ENCODE results near the gene TFF1. TPM values are rescaled to one million over a fixed set of nuclear protein-coding genes. Genes with fewer than 3 reads are reported as not detected.

TFF1 gene
- total and polyA plus RNA-seq, 2 of the 4 experiments (the other 2 are of a cell fraction): not detected

GRCh38 chr21:42395302-42395701 lies 29.0 kb upstream of the TFF1 start:
- ChIA-PET CTCF (no interaction called here), POLR2A (ENCODE audit: unreplicated experiment) (no interaction called here)
- Histone ChIP-seq H3K4me2 (ENCODE audit: low read depth, low read length) (no peak overlapping the region), H3K79me1 (ENCODE audit: low read depth in 1 of 2, low read length in 2 of 2) (no peaks in the 10 kb centered on the region), H3K9me1 (ENCODE audit: insufficient read depth, low read length) (no peaks in the 10 kb centered on the region), H2BK15ac (ENCODE audit: low read depth, low read length) (no peak overlapping the region), H3K27me3 (ENCODE audit: control insufficient read depth, insufficient read depth, low read length) (peaks cover 21% of the 10 kb centered on the region), H3K4me3 (ENCODE audit: insufficient read depth, low read depth, low read length) (no peak overlapping the region), H3K9me3 (ENCODE audit: control insufficient read depth, insufficient read depth, low read length) (no peaks in the 10 kb centered on the region), H2AK5ac (ENCODE audit: low read depth, low read length) (no peak overlapping the region), H2BK20ac (ENCODE audit: low read depth, low read length) (no peak overlapping the region), H3K9ac (ENCODE audit: low read depth, low read length) (no peak overlapping the region), H3K4ac (ENCODE audit: low read depth, low read length) (no peak overlapping the region), H2BK120ac (ENCODE audit: low read depth, low read length) (no peak overlapping the region), H3K14ac (replicated peaks; ENCODE audit: low read depth, low read length) (no peak overlapping the region), H3K27ac (ENCODE audit: insufficient read depth, low read length) (no peak overlapping the region), H4K5ac (ENCODE audit: low read depth, low read length) (no peak overlapping the region), H4K8ac (ENCODE audit: low read depth in 2 of 2, low read length in 2 of 2) (no peak overlapping the region), H3K36me3 (ENCODE audit: control insufficient read depth, insufficient read depth, low read length) (no peaks in the 10 kb centered on the region), H4K91ac (ENCODE audit: insufficient read depth, low read depth, low read length) (no peak overlapping the region), H3K4me1 (ENCODE audit: control insufficient read depth, insufficient read depth, low read length) (no peaks in the 10 kb centered on the region), H2AK9ac (replicated peaks; ENCODE audit: low read depth, low read length, poor library complexity) (no peak overlapping the region), H3K23ac (ENCODE audit: low read depth, low read length) (no peak overlapping the region), H2AFZ (replicated peaks; ENCODE audit: low read length, poor library complexity) (no peak overlapping the region), H3K56ac (ENCODE audit: extremely low read depth, insufficient read depth, low read length) (no peak overlapping the region), H2BK5ac (ENCODE audit: low read depth, low read length, poor library complexity, severe bottlenecking) (no peak overlapping the region), H3K18ac (ENCODE audit: low read depth, low read length) (no peak overlapping the region), H4K20me1 (ENCODE audit: insufficient read depth, low read length) (no peaks in the 10 kb centered on the region)
- no peak for DNase-seq
- BruUV-seq (replicated peaks): no TSS peak
- dilution Hi-C loops (cut with HindIII; ENCODE audit: low sequenced_read_pairs, unreplicated experiment) (no loop called here), in situ Hi-C loops (cut with MboI; ENCODE audit: low sequenced_read_pairs) (no loop called here), intact Hi-C loops (cut with micrococcal nuclease) (no loop called here)
- no CpG with 5 or more reads among the region's 11 CpGs for WGBS, 2 experiments (ENCODE audit: extremely low coverage in 2 of 2, insufficient read length in 1 of 2)
- TF ChIP-seq MAZ (IDR thresholded peaks at IDR 0.05; ENCODE audit: borderline replicate concordance, low read depth, low read length) (no peak), FOS (IDR thresholded peaks at IDR 0.05; ENCODE audit: low read depth, low read length) (no peak), SMC3 (IDR thresholded peaks at IDR 0.05; ENCODE audit: low read depth, low read length) (no peak), CHD1 (IDR thresholded peaks at IDR 0.05; ENCODE audit: low read depth, low read length) (no peak), CTCF (conservative IDR thresholded peaks at IDR 0.05; ENCODE audit: low read depth, low read length) (no peak), MXI1 (IDR thresholded peaks at IDR 0.05; ENCODE audit: borderline replicate concordance, low read depth, low read length) (no peak), RAD21 (IDR thresholded peaks at IDR 0.05; ENCODE audit: low read length) (no peak), NFE2L2 (IDR thresholded peaks at IDR 0.05; ENCODE audit: low read depth, low read length) (no peak), RFX5 (IDR thresholded peaks at IDR 0.05; ENCODE audit: low read depth, low read length) (no peak), MAFK (IDR thresholded peaks at IDR 0.05; ENCODE audit: low read depth, low read length) (no peak), USF2 (IDR thresholded peaks at IDR 0.05; ENCODE audit: low read depth, low read length) (no peak), ELK1 (IDR thresholded peaks at IDR 0.05; ENCODE audit: borderline replicate concordance, low read depth, low read length) (no peak), BHLHE40 (IDR thresholded peaks at IDR 0.05; ENCODE audit: low read depth, low read length) (no peak), POLR2A (IDR thresholded peaks at IDR 0.05; ENCODE audit: low read depth, low read length) (no peak), RCOR1 (IDR thresholded peaks at IDR 0.05; ENCODE audit: insufficient replicate concordance, low read length) (no peak), CEBPB (IDR thresholded peaks at IDR 0.05; ENCODE audit: low read depth, low read length) (no peak)
- ATAC-seq (ENCODE audit: low read depth): no peak
